Neuron (in vitro differentiated cells): ENCODE measurements around the gene ZC3H12D.

Experiments used
- H2AFZ ChIP-seq: one replicate; pipeline ENCODE4 v1.6.1; 2013; ENCODE audit warnings: low read depth, mild to moderate bottlenecking, inconsistent platforms, low read length, moderate library complexity
- H3K27me3 ChIP-seq: one replicate; pipeline ENCODE4 v1.6.1; 2013; ENCODE audit warnings: low read length; ENCODE audit not compliant: insufficient read depth
- H3K36me3 ChIP-seq: one replicate; pipeline ENCODE4 v1.6.1; 2013; ENCODE audit warnings: low read length; ENCODE audit not compliant: insufficient read depth
- H3K4me1 ChIP-seq: one replicate; pipeline ENCODE4 v1.6.1; 2013; ENCODE audit warnings: low read length; ENCODE audit not compliant: insufficient read depth
- H3K4me3 ChIP-seq: 2 replicates; pipeline ENCODE4 v1.5.1; 2013; ENCODE audit warnings: mild to moderate bottlenecking, low read length, moderate library complexity
- H3K9me3 ChIP-seq: one replicate; pipeline ENCODE4 v1.6.1; 2013; ENCODE audit warnings: low read length

The ZC3H12D gene

DNA sequence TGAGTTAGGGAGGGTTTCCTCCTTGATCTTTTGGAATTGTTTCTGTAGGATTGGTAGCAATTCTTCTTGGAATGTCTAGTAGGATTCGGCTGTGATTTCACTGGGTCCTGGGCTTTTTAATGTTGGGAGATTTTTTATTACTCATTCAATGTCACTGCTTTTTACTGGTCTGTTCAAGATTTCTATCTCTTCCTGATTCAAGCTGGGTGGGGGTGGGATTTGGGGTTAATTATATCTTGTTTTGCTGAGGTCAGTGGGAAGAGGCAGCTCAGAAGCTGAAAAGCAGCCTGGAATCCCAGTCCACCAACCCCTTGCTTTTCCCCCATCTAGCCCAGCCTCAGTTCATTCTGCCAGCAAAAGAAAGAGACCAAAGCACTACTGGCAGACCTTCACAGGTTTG is 45.2 kb downstream of the ZC3H12D start:
- no peaks in the 10 kb centered on the region for H3K36me3 ChIP-seq
- H2AFZ ChIP-seq, result no peak overlapping the region
- no peak overlapping the region for H3K4me3 ChIP-seq
- H3K4me1 ChIP-seq, result no peaks in the 10 kb centered on the region
- no peaks in the 10 kb centered on the region for H3K27me3 ChIP-seq
- peaks cover 2% of the 10 kb centered on the region for H3K9me3 ChIP-seq

DNA sequence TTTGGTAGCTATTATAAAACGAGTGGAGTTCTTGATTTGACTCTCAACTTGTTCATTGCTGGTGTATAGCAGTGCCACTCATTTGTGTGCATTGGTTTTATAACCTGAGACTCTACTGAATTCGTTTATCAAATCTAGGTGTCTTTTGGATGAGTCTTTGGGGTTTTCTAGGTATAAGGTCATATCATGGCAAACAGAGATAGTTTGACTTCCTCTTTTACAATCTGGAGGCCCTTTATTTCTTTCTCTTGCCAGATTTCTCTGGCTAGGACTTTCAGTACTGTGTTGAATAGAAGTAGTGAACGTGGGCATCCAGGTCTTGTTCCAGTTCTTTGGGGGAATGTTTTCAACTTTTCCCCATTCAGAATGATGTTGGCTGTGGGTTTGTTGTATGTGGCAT is 46.0 kb downstream of the ZC3H12D start:
- Histone ChIP-seq H2AFZ (no peak overlapping the region), H3K4me3 (no peak overlapping the region), H3K36me3 (no peaks in the 10 kb centered on the region), H3K27me3 (no peaks in the 10 kb centered on the region), H3K9me3 (no peaks in the 10 kb centered on the region), H3K4me1 (no peaks in the 10 kb centered on the region)

DNA sequence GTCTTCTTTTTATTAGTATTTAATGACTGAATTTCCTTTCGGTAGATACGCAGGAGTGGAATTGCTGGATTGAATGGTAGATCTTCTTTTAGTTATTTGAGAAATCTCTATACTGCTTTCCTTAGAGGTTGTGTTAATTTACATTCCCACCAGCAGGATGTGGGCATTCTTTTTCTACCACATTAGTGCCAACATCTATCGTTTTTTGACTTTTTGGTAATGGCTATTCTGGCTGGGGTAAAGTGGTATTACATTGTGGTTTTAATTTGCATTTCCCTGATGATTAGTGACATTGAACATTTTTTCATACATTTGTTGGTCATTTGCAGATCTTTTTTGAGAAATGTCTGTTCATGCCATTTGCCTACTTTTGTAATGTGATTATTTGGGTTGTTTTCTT is 47.6 kb downstream of the ZC3H12D start:
- Histone ChIP-seq H3K9me3 (no peaks in the 10 kb centered on the region), H2AFZ (no peak overlapping the region), H3K4me3 (no peak overlapping the region), H3K4me1 (no peaks in the 10 kb centered on the region), H3K27me3 (no peaks in the 10 kb centered on the region), H3K36me3 (no peaks in the 10 kb centered on the region)

DNA sequence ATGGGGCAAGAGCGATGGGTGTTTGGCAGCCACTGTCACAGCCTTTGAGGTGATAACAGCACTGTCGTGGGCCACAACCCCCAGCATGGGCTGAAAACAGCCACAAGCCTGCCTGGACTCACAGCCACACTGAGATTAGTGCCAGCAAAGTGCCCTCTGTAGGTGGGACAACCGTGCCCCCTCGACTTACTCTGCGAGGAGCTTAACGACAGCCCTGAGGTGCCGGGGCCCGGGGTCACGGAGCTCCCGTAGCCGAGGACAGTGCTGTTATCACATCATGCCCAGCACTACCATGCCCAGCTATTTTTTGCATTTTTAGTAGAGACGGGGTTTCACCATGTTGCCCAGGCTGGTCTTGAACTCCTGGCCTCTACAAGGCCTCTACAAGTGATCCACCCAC is 48.2 kb downstream of the ZC3H12D start:
- H3K27me3 ChIP-seq, result no peaks in the 10 kb centered on the region
- peaks cover 2% of the 10 kb centered on the region for H3K4me1 ChIP-seq
- H3K36me3 ChIP-seq, result no peaks in the 10 kb centered on the region
- H2AFZ ChIP-seq, result no peak overlapping the region
- H3K9me3 ChIP-seq, result no peaks in the 10 kb centered on the region
- H3K4me3 ChIP-seq, result no peak overlapping the region

DNA sequence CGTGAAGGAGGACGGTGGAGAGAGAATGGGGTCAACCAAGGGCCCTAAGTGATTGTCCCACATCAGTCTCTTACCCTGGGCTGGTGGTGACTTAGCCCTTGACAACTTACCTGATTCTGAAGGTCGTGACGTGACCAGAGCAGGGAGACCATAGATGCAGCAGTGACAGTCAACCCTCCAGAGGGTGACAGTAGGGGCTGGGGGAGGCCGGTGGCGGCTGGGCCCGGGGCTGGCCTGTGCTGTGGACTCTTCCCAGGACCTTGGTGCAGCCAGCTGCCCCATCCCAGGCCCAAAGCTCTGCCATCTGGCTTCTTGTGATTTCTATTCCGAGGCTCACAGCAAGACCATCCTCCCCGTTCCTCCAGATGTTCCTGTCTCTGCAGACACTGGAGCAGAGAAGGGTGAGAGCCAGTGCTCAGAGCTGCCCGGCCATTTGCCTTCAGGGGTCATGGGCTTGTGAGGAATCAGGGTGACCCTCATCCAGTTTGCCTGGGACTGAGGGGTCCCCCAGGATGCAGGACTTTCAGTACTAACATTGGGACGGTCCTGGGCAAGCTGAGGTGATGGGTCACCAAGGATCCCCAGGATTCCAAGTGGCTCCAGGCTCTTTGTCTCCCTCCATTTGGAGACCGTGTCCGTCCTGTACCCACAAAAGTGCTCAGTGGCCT is 48.8 kb downstream of the ZC3H12D start:
- H3K36me3 ChIP-seq, result no peaks in the 10 kb centered on the region
- no peaks in the 10 kb centered on the region for H3K9me3 ChIP-seq
- H3K4me1 ChIP-seq, result peaks cover 2% of the 10 kb centered on the region
- H2AFZ ChIP-seq, result no peak overlapping the region
- H3K27me3 ChIP-seq, result no peaks in the 10 kb centered on the region
- no peak overlapping the region for H3K4me3 ChIP-seq

DNA sequence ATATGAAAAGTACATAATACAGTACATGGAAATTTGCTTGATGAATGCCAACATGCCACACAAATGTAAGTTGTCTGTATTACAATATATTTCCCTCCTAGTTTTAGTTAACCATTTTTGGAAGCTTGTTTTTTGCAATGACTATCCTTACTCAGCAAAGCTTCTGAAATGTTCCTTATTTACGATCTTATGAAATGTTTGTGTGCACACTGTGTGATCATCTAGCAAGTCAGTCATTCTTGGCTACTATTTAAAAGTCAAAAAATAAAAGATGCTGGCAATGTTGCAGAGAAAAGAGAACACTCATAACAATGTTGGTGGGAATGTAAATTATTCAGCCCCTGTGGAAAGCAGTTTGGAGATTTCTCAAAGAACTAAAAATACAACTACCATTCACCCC is 50.9 kb downstream of the ZC3H12D start:
- no peaks in the 10 kb centered on the region for H3K9me3 ChIP-seq
- no peak overlapping the region for H2AFZ ChIP-seq
- H3K4me3 ChIP-seq, result no peak overlapping the region
- H3K36me3 ChIP-seq, result no peaks in the 10 kb centered on the region
- H3K4me1 ChIP-seq, result peaks cover 2% of the 10 kb centered on the region
- H3K27me3 ChIP-seq, result no peaks in the 10 kb centered on the region

DNA sequence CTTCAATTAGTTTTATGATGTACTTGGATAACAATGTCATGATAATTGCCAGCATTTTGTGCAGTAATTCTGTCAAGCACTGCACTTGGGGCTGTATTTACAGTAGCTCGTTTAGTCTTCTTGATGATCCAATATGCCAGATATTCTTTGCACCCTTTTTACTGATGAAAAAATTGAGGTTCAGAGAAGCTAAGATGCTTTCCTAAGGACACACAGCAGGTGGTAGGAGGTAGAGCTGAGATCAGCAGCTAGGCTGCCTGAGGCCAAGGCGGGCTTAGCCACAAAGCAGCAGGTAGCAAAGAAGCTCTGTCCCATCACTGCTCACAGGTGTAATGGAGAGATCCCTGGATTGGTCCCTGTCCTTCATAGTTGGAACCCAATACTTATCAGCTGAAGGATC is 51.4 kb downstream of the ZC3H12D start:
- Histone ChIP-seq H3K36me3 (no peaks in the 10 kb centered on the region), H3K4me3 (no peak overlapping the region), H3K9me3 (no peaks in the 10 kb centered on the region), H2AFZ (no peak overlapping the region), H3K27me3 (no peaks in the 10 kb centered on the region), H3K4me1 (peaks cover 2% of the 10 kb centered on the region)

DNA sequence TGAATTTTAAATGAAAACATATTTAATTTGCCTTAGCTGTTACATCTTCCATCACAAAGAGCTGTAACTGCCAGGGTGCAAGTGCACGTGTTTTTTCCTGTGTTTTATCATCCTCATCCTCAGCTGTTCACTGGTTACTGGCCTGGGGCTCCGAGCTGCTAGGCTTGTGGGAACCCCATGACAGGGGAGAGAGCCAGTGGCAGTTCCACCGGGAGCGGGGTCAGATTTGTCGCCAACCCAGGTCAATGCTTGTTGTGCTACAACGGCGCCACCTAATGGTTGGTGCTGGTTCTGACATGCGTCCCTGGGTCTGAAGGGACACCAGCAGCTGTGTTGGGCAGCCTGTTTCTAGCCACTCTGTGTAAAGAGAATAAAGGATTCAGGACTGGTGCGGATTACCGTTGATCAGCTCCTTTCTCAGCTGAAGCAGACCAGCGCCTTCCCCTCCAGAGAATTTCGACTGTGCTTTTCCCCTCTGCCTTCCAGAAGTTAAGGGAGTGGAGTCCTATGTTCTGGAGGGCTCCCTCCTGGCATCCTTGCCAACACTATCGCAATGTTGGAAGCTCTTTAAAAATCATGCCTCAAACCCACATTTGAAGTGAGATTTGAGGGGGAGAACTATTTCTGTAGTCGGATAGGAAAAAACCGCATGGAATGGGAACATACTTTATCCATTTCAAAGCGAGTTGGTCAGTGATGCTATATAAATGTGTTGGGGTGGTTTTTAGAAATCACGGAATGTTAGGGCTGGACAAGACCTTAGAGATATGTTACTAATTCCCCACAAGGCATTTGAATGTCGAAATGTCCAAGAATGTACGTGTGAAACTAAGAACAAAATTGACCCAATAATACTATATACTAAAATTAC is 52.7 kb downstream of the ZC3H12D start:
- Histone ChIP-seq H3K4me1 (peaks cover 2% of the 10 kb centered on the region), H3K9me3 (no peaks in the 10 kb centered on the region), H3K36me3 (no peaks in the 10 kb centered on the region), H3K27me3 (no peaks in the 10 kb centered on the region), H3K4me3 (no peak overlapping the region), H2AFZ (no peak overlapping the region)

DNA sequence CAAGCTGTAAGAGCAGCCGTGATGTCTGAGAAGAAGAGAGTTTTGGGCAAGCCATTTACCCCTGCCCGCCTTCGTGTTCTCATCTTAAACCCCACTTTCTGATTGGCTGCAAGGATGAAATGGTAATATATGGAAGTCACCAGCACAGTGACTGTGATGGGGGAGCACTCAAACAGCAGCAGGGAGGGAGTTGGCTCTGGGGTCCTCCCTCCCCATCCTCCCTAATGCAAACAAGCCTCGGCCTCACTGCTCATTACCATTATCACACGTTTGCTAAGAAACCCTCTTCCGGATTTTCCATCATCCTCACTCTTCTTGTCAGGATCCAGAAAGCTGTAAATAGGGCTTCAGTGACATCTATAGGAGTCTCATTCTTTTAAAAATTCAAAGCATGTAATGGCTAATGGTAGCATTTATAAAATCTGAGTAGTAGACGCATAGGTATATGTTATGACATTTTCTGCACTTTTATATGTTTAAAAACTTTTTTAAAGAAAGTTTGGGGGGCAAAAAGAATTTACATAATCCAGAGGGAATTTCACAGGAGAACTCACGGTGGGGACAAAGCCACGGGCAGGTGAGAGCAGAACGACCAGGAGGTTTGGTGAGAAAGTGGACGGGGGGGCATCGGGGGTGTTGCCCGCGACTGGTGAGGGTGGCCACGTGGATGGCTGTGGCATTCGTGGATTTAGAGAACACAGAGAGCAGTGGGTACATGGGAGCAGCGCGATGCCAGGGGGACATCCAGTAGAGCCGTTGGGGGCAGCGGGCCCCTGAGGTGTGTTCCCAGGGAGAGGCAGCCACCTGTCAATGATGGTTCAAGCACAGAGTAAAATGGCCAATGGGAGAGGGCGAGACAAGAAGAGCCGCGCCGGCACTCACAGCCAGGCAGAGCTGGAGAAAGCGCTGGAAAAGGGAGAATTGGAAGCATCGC is 55.1 kb downstream of the ZC3H12D start:
- Histone ChIP-seq H3K4me1 (peaks cover 2% of the 10 kb centered on the region), H3K36me3 (no peaks in the 10 kb centered on the region), H2AFZ (no peak overlapping the region), H3K27me3 (no peaks in the 10 kb centered on the region), H3K4me3 (no peak overlapping the region), H3K9me3 (no peaks in the 10 kb centered on the region)

DNA sequence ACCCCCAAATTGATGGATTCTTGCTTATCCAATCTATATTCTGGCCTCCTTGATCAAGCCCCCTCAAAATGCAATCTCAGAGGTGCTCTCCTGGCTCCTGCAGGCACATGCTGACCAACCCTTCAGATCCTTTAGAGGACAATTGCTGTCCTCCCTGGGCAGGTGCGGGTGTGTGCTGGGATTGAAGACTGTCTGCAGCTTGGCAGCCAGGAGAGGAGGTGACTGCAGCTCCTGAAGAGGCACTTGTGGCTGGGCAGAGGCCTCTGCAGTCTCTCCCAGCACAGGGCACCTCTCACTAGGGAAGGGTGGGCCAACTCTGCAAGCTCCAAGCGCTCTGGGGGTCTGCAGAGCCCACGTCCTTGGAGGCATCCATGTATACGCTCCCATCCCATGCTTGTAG is 56.2 kb downstream of the ZC3H12D start:
- H2AFZ ChIP-seq, result no peak overlapping the region
- peaks cover 8% of the 10 kb centered on the region for H3K4me1 ChIP-seq
- no peaks in the 10 kb centered on the region for H3K9me3 ChIP-seq
- no peak overlapping the region for H3K4me3 ChIP-seq
- no peaks in the 10 kb centered on the region for H3K36me3 ChIP-seq
- H3K27me3 ChIP-seq, result no peaks in the 10 kb centered on the region

DNA sequence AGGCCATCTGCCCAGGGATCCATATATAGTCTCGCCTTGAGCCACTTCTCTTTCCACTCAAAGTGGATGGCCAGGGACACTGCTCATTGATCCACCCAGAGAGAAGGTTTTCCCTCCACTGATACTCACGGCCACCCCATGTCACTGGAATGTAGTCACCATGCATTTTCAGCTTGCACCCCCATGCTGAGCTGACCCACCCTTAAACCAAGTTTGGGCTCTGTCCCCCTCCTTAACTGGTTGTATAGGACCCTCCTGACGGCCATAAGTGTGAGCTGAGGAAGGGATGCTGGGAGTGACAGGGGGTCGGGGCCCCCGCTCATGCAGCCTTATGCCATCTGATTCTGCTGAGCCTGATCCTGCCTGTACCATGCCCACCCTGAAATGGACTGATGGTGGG is 59.1 kb downstream of the ZC3H12D start:
- Histone ChIP-seq H3K4me3 (no peak overlapping the region), H3K4me1 (peaks cover 6% of the 10 kb centered on the region), H3K27me3 (no peaks in the 10 kb centered on the region), H3K36me3 (no peaks in the 10 kb centered on the region), H2AFZ (no peak overlapping the region), H3K9me3 (no peaks in the 10 kb centered on the region)

DNA sequence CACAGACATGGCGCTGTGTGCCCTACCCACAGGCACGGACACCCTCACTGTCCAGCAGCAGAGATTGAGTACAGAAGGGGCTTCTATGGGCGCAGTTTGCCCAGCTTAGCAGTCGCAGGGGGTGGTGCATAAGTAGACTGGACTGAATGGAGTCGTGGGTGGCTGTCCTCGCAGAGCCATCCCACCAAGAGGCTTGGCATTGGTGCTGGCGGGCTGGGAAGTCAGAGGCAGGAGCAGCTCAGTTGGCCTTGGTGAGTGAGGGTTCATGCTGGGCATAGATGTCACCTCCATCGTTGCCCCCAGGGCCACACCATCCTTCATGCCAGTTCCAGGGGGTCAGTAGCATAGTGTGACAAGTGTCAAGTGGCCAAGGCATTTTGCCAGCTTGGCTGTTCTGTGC is 59.6 kb downstream of the ZC3H12D start:
- Histone ChIP-seq H3K9me3 (no peaks in the 10 kb centered on the region), H2AFZ (no peak overlapping the region), H3K36me3 (no peaks in the 10 kb centered on the region), H3K4me1 (peaks cover 6% of the 10 kb centered on the region), H3K27me3 (no peaks in the 10 kb centered on the region), H3K4me3 (no peak overlapping the region)

DNA sequence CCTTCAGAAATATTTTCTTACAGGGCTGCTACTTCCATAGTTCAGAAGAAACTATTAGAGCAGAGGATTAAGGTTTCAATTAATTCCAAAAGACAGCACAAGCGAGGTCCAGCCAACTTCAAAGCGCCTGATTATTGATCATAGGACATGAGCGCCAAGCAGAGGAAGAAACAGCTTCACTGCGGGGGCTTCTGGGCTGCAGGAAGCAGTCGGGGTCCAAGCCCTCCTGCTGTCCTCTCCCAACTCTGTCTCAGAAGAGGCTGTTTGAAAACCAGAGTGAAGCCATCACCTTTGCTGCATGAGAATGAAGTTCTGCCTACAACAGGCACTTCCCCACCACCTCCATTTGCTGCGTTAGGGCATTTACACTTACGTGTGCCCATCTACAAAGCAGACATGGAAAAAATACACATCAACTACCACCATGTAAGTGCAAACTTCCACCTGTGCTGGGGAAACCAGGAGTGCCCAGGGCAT is 60.8 kb downstream of the ZC3H12D start:
- H2AFZ ChIP-seq, result peak overlapping the region; percentile 75
- H3K27me3 ChIP-seq, result no peaks in the 10 kb centered on the region
- H3K4me3 ChIP-seq, result no peak overlapping the region
- peaks cover 6% of the 10 kb centered on the region for H3K4me1 ChIP-seq
- H3K36me3 ChIP-seq, result no peaks in the 10 kb centered on the region
- H3K9me3 ChIP-seq, result no peaks in the 10 kb centered on the region
